IPS-18a (cell line): Measurements from ENCODE around the gene SLC12A5.

Source experiments
- H3K27ac ChIP-seq: one replicate; pipeline ENCODE4 v1.5.1; 2013; ENCODE audit warnings: low read length
- H3K27me3 ChIP-seq: one replicate; pipeline ENCODE4 v1.6.1; 2013; ENCODE audit warnings: mild to moderate bottlenecking, low read length; ENCODE audit not compliant: control insufficient read depth, insufficient read depth
- H3K36me3 ChIP-seq: one replicate; pipeline ENCODE4 v1.6.1; 2013; ENCODE audit warnings: low read depth, low read length; ENCODE audit not compliant: control insufficient read depth
- H3K4me1 ChIP-seq: one replicate; pipeline ENCODE4 v1.6.1; 2013; ENCODE audit warnings: low read depth, low read length; ENCODE audit not compliant: control insufficient read depth
- H3K4me3 ChIP-seq: one replicate; pipeline ENCODE4 v1.5.1; 2013; ENCODE audit warnings: low read length
- H3K9ac ChIP-seq: one replicate; pipeline ENCODE4 v1.6.1; 2013; ENCODE audit warnings: mild to moderate bottlenecking, low read length, moderate library complexity
- H3K9me3 ChIP-seq: one replicate; pipeline ENCODE4 v1.6.1; 2013; ENCODE audit warnings: low read depth, low read length; ENCODE audit not compliant: control insufficient read depth

Gene SLC12A5

DNA sequence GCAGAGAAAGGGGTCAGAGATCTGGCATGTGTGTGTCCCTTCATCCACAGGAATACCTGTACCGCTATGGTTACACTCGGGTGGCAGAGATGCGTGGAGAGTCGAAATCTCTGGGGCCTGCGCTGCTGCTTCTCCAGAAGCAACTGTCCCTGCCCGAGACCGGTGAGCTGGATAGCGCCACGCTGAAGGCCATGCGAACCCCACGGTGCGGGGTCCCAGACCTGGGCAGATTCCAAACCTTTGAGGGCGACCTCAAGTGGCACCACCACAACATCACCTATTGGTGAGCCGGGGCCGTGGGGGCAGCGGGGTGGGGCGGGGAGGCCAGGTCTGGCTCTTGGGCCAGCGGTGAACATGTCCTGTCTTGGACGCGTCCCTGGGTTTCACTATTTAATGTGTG, 19.2 kb upstream of the SLC12A5 start:
- Histone ChIP-seq H3K27me3 (peaks cover 21% of the 10 kb centered on the region), H3K27ac (no peak overlapping the region), H3K4me3 (no peak overlapping the region)

DNA sequence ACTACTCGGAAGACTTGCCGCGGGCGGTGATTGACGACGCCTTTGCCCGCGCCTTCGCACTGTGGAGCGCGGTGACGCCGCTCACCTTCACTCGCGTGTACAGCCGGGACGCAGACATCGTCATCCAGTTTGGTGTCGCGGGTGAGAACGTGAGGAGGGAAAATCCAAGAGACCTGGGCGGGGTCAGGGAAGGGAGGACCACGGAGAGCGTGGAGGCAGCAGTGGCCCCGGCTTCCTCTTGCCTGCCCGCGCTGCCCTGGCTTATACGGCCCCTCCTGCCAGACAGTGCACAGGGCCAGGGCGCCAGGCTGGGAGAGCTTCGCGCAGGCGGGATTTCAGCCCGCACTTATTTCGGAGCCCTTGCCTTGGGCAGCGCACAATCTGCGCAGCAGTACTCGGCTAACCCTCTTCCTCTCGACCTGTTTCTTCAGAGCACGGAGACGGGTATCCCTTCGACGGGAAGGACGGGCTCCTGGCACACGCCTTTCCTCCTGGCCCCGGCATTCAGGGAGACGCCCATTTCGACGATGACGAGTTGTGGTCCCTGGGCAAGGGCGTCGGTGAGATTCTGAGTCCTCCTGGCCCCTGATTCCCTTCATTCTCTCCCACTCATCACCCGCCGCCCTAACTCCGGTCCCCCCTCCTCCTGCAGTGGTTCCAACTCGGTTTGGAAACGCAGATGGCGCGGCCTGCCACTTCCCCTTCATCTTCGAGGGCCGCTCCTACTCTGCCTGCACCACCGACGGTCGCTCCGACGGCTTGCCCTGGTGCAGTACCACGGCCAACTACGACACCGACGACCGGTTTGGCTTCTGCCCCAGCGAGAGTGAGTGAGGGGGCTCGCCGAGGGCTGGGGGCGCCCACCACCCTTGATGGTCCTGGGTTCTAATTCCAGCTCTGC, 18.3 kb upstream of the SLC12A5 start:
- H3K4me1 ChIP-seq: peaks cover 13% of the 10 kb centered on the region
- no peak overlapping the region for H3K27ac ChIP-seq
- no peaks in the 10 kb centered on the region for H3K36me3 ChIP-seq
- H3K4me3 ChIP-seq: no peak overlapping the region
- peaks cover 24% of the 10 kb centered on the region for H3K27me3 ChIP-seq
- no peaks in the 10 kb centered on the region for H3K9me3 ChIP-seq
- no peak overlapping the region for H3K9ac ChIP-seq

More for the DNA sequence above, 19.2 kb upstream of the SLC12A5 start:
- Histone ChIP-seq H3K4me1 (peaks cover 21% of the 10 kb centered on the region), H3K9ac (no peak overlapping the region), H3K9me3 (no peaks in the 10 kb centered on the region), H3K36me3 (no peaks in the 10 kb centered on the region)

DNA sequence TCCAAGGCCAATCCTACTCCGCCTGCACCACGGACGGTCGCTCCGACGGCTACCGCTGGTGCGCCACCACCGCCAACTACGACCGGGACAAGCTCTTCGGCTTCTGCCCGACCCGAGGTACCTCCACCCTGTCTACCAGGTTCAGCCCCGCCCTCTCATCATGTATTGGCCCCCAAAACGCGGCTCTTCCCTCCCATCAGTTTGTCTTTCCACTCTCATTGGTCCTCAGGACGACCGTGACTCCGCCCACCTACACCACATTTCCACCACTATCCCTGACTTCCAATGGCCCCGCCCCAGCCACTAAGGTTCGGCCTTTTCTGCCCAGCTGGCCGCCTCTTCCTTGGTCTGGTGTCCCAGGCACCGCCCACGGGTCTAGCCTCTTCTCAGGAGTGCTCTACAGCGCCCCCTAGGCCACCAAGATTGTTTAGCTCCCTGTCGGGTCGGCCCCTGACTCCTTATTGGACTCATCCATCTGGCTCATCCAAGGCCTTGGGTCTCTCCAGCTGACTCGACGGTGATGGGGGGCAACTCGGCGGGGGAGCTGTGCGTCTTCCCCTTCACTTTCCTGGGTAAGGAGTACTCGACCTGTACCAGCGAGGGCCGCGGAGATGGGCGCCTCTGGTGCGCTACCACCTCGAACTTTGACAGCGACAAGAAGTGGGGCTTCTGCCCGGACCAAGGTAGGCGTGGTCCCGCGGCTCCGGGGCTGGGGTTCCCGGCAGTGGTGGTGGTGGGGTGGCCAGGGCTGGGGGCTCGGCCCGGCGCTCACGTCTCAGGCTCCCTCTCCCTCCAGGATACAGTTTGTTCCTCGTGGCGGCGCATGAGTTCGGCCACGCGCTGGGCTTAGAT, 17.2 kb upstream of the SLC12A5 start:
- H3K36me3 ChIP-seq: no peaks in the 10 kb centered on the region
- H3K4me3 ChIP-seq: no peak overlapping the region
- H3K9me3 ChIP-seq: no peaks in the 10 kb centered on the region
- H3K27me3 ChIP-seq: peaks cover 24% of the 10 kb centered on the region
- H3K27ac ChIP-seq: no peak overlapping the region
- H3K9ac ChIP-seq: no peak overlapping the region
- peaks cover 13% of the 10 kb centered on the region for H3K4me1 ChIP-seq

DNA sequence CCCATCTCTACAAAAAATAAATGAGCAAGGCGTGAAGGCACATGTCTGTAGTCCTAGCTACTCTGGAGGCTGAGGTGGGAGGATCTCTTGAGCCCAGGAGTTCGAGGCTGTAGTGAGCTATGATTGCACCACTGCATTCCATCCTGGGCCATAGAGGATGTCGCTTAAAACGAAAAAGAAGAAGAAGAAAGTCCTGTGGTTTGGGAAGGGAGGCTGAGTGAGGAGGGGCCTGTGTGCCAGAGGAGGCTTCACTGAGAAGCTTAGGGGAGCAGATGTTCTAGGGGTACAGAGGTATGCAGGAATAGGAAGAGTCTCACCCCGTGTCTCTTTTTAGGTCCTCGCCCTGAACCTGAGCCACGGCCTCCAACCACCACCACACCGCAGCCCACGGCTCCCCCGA, 16.1 kb upstream of the SLC12A5 start:
- H3K4me1 ChIP-seq: peaks cover 11% of the 10 kb centered on the region
- H3K27me3 ChIP-seq: peaks cover 24% of the 10 kb centered on the region
- H3K9me3 ChIP-seq: no peaks in the 10 kb centered on the region
- H3K36me3 ChIP-seq: no peaks in the 10 kb centered on the region
- H3K4me3 ChIP-seq: no peak overlapping the region
- H3K9ac ChIP-seq: no peak overlapping the region
- no peak overlapping the region for H3K27ac ChIP-seq

DNA sequence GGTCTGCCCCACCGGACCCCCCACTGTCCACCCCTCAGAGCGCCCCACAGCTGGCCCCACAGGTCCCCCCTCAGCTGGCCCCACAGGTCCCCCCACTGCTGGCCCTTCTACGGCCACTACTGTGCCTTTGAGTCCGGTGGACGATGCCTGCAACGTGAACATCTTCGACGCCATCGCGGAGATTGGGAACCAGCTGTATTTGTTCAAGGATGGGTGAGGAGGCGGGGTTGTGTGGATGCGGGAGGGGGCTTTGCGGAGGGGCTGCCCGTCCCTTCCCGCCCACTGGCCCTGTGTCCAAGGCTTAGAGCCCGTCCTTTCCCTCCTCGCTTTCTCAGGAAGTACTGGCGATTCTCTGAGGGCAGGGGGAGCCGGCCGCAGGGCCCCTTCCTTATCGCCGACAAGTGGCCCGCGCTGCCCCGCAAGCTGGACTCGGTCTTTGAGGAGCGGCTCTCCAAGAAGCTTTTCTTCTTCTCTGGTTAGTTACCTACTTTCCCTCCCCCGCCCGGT, 15.6 kb upstream of the SLC12A5 start:
- H3K36me3 ChIP-seq: no peaks in the 10 kb centered on the region
- H3K27ac ChIP-seq: no peak overlapping the region
- no peak overlapping the region for H3K9ac ChIP-seq
- H3K27me3 ChIP-seq: peaks cover 24% of the 10 kb centered on the region
- peak overlapping the region; percentile 58 for H3K4me3 ChIP-seq
- peaks cover 6% of the 10 kb centered on the region for H3K4me1 ChIP-seq
- no peaks in the 10 kb centered on the region for H3K9me3 ChIP-seq

DNA sequence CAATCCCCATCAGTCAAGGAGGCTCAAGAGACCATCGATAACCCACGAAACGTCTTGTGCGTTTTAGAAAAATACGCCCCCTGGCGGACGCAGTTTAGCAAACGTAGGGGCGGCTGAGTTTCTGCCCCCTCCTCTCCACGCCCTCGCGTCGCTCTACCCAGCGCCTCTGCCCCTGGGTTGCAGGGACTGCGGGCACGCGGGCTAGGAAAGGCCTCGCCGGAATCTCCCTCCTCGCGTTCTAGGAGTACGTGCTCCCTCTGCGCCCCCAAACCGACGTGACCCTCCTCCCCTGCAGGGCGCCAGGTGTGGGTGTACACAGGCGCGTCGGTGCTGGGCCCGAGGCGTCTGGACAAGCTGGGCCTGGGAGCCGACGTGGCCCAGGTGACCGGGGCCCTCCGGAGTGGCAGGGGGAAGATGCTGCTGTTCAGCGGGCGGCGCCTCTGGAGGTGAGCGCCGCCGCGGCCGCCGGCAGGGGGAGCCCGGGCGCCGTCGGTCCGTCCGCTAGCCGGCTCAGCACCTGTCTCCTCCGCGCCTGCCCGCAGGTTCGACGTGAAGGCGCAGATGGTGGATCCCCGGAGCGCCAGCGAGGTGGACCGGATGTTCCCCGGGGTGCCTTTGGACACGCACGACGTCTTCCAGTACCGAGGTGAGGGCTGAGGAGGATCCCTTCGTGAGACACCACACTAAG, 15.0 kb upstream of the SLC12A5 start:
- Histone ChIP-seq H3K4me3 (peak overlapping the region; percentile 58), H3K36me3 (no peaks in the 10 kb centered on the region), H3K27me3 (peaks cover 24% of the 10 kb centered on the region), H3K27ac (no peak overlapping the region), H3K9ac (peak overlapping the region; percentile 29), H3K4me1 (peaks cover under 1% of the 10 kb centered on the region), H3K9me3 (no peaks in the 10 kb centered on the region)

DNA sequence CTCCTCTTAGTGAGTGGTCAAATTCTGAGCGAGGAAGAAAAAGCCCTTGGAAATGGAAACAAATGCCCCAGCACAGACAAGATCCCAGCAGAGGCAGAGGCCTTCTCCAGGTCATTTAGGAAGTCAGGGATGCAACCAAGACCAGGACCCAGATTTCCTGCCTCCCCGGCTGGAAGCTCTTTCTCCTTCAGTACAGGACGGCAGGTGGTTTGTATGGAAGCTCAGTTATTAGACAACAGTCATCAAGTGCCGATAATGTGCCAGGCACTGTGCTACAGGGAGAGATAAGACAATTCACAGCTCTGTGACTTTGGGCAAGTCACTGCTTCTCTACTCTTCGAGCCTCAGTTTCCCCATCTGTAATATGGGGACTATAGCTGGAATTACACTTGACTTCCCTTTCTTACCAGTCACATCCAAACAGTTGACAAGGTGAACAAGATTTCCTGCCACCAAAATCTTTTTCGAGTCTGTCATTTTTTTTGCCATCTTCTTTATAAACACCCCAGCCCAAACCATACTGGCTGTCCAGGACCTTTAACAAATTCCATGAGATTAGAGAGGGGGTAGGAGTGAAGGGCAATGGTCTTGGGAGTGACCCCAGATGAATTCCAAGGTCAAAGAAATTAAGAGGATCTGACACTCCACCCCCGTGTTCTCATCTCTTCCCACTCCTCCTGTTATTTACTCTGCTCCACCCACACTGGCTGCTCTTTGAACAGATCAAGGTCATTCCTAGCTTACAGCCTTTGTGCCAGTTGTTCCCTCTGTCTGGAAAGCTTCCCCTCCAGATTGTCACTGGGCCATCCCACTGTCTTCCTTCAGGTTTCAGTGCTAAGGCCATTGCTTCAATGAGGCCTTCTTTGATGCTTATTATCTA, 14.3 kb upstream of the SLC12A5 start:
- H3K9ac ChIP-seq: no peak overlapping the region
- H3K36me3 ChIP-seq: no peaks in the 10 kb centered on the region
- H3K9me3 ChIP-seq: no peaks in the 10 kb centered on the region
- no peaks in the 10 kb centered on the region for H3K4me1 ChIP-seq
- H3K27ac ChIP-seq: no peak overlapping the region
- peaks cover 24% of the 10 kb centered on the region for H3K27me3 ChIP-seq
- H3K4me3 ChIP-seq: peak overlapping the region; percentile 58

DNA sequence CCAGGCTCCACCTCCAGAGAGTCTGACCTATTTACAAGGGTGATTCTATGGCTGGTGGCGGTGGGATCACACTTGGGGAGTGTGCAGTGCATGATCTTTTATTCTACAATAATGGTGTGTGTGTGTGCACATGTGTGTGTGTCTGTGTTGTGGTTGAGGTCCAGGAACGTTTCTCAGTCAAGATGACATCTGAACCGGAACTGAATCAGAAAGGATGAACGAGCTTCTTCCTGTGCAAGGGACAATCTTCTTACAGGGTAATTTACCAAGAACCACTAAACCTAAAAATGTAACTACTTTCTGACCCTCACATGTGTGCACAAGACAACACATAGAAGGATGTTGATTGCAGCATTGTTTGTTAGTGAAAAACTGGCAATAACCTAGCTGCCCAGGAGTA, 11.7 kb upstream of the SLC12A5 start:
- no peaks in the 10 kb centered on the region for H3K36me3 ChIP-seq
- no peaks in the 10 kb centered on the region for H3K9me3 ChIP-seq
- no peak overlapping the region for H3K27ac ChIP-seq
- H3K9ac ChIP-seq: no peak overlapping the region
- peaks cover 27% of the 10 kb centered on the region for H3K27me3 ChIP-seq
- no peaks in the 10 kb centered on the region for H3K4me1 ChIP-seq
- H3K4me3 ChIP-seq: no peak overlapping the region

DNA sequence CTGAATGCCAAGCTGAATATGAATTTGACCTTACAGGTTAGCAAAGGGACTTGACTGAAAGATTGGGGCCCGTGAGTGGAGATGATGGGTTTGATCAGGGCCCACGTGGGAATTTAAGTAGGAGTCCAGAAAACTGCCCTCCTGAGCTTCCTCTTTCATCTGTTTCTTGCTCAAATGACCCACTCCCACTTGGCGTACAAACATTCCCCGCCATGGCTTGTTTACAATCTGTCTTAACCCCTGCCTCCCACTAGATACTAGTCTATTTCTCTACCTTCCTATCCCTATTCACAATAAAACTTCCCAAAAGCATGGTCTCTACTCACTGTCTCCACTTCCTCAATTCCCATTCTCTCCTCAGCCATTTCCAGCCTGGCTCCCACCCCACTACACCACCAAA, 10.9 kb upstream of the SLC12A5 start:
- no peaks in the 10 kb centered on the region for H3K36me3 ChIP-seq
- H3K9ac ChIP-seq: no peak overlapping the region
- H3K9me3 ChIP-seq: no peaks in the 10 kb centered on the region
- no peak overlapping the region for H3K27ac ChIP-seq
- no peak overlapping the region for H3K4me3 ChIP-seq
- H3K27me3 ChIP-seq: peaks cover 21% of the 10 kb centered on the region
- no peaks in the 10 kb centered on the region for H3K4me1 ChIP-seq

DNA sequence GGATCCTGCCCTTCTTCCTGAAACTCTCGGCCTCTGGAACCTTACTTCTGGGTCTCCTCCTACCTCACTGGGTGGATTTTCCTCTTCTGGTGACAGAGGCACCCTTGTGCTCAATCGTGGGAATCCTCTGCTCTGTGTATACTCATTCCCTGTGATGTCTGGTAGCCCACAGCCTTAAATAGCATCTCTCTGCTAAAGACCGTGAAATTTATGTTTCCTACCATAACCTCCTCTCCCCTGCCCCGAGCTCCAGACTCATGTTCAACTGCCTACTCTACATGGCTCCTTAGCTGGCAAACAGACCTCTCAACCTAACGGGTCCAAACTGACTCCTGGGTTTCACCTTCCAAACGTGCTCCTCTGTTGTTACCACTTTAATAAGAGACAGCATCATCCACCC, 10.4 kb upstream of the SLC12A5 start:
- peaks cover 21% of the 10 kb centered on the region for H3K27me3 ChIP-seq
- H3K4me1 ChIP-seq: no peaks in the 10 kb centered on the region
- no peaks in the 10 kb centered on the region for H3K36me3 ChIP-seq
- H3K27ac ChIP-seq: no peak overlapping the region
- H3K9me3 ChIP-seq: no peaks in the 10 kb centered on the region
- no peak overlapping the region for H3K9ac ChIP-seq
- H3K4me3 ChIP-seq: no peak overlapping the region
